Neural progenitor cell (in vitro differentiated cells): ENCODE data around the gene GGA3. TPM values are rescaled to one million over a fixed set of nuclear protein-coding genes. Genes with fewer than 3 reads are reported as not detected.

Experiments used
- DNase-seq: peaks from one replicate; pipeline ENCODE4 v3.0.0-alpha.2; 2016; ENCODE audit warnings: low spot score
- H2AFZ ChIP-seq: fragments of 200-600 bp; sonication (generic); replicated peaks from 2 replicates; pipeline ENCODE4 v1.6.1; 2016; ENCODE audit warnings: antibody characterized with exemption
- H3F3A ChIP-seq: fragments of 200-600 bp; sonication (generic); 2 replicates; pipeline ENCODE4 v1.6.1; 2016; ENCODE audit warnings: antibody characterized with exemption, low read depth
- H3K27ac ChIP-seq: fragments of 200-600 bp; sonication (generic); 2 replicates; pipeline ENCODE4 v1.5.1; 2016; ENCODE audit warnings: mild to moderate bottlenecking
- H3K27me3 ChIP-seq: fragments of 200-600 bp; sonication (generic); 2 replicates; pipeline ENCODE4 v1.6.1; 2016; ENCODE audit warnings: mild to moderate bottlenecking, moderate library complexity
- H3K36me3 ChIP-seq: fragments of 200-600 bp; sonication (generic); 2 replicates; pipeline ENCODE4 v1.5.1; 2016
- H3K4me1 ChIP-seq: fragments of 200-600 bp; sonication (generic); 2 replicates; pipeline ENCODE4 v1.6.1; 2016; ENCODE audit warnings: mixed run types
- H3K4me2 ChIP-seq: fragments of 200-600 bp; sonication (generic); 2 replicates; pipeline ENCODE4 v1.6.1; 2016
- H3K4me3 ChIP-seq: fragments of 200-600 bp; sonication (generic); 2 replicates; pipeline ENCODE4 v1.5.1; 2016
- H3K79me2 ChIP-seq: fragments of 200-600 bp; sonication (generic); 2 replicates; pipeline ENCODE4 v1.6.1; 2016; ENCODE audit warnings: low read depth
- H3K9ac ChIP-seq: fragments of 200-600 bp; sonication (generic); 2 replicates; pipeline ENCODE4 v1.6.1; 2016
- H3K9me3 ChIP-seq: fragments of 200-600 bp; sonication (generic); 2 replicates; pipeline ENCODE4 v1.5.1; 2016; ENCODE audit warnings: low read depth
- H4K20me1 ChIP-seq: fragments of 200-600 bp; sonication (generic); 2 replicates; pipeline ENCODE4 v1.6.1; 2016; ENCODE audit warnings: low read depth
- H3K27ac Mint-ChIP-seq: 3 replicates; pipeline ENCODE4 v1.8.0; 2021; ENCODE audit warnings: mixed read lengths
- H3K27me3 Mint-ChIP-seq: 2 replicates; pipeline ENCODE4 v1.8.0; 2022; ENCODE audit warnings: low read depth, mild to moderate bottlenecking, inconsistent platforms, moderate library complexity, mixed read lengths; ENCODE audit not compliant: insufficient read depth
- H3K36me3 Mint-ChIP-seq: 3 replicates; pipeline ENCODE4 v1.8.0; 2021; ENCODE audit warnings: mixed read lengths
- H3K4me1 Mint-ChIP-seq: 3 replicates; pipeline ENCODE4 v1.8.0; 2021; ENCODE audit warnings: mixed read lengths
- H3K4me3 Mint-ChIP-seq: 3 replicates; pipeline ENCODE4 v1.8.0; 2021; ENCODE audit warnings: mild to moderate bottlenecking, moderate library complexity, mixed read lengths
- H3K9me3 Mint-ChIP-seq: 3 replicates; pipeline ENCODE4 v1.8.0; 2020; ENCODE audit warnings: mixed read lengths
- CTCF ChIP-seq: fragments of 200-600 bp; sonication (generic); IDR thresholded peaks from 2 replicates; pipeline ENCODE4 v1.5.1; 2017; ENCODE audit warnings: antibody characterized with exemption, mild to moderate bottlenecking
- EZH2 ChIP-seq: fragments of 200-600 bp; sonication (generic); IDR thresholded peaks from 2 replicates; pipeline ENCODE4 v1.6.1; 2017; ENCODE audit warnings: antibody characterized with exemption, mild to moderate bottlenecking, moderate library complexity
- EZH2phosphoT487 ChIP-seq: fragments of 200-600 bp; sonication (generic); IDR thresholded peaks from 2 replicates; pipeline ENCODE4 v1.6.1; 2017; ENCODE audit warnings: antibody characterized with exemption
- total RNA-seq: library from RNA; depleted of rRNA; stranded (reverse); fragments of >200 nt; gene quantifications from 2 replicates; pipeline ENCODE4 v1.2.3, GENCODE V29; 2015; ENCODE audit warnings: low replicate concordance

The GGA3 gene
- total RNA-seq, 1 donor from 2014 or later = 28.0 TPM

- Histone ChIP-seq H3K36me3 (no peaks in the 10 kb centered on the region), H2AFZ (no peak overlapping the region), H3K4me2 (no peak overlapping the region), H3K79me2 (no peaks in the 10 kb centered on the region), H3K4me1 (no peaks in the 10 kb centered on the region), H3K27ac (no peak overlapping the region), H4K20me1 (no peaks in the 10 kb centered on the region), H3K27me3 (no peaks in the 10 kb centered on the region), H3K4me3 (no peak overlapping the region), H3F3A (no peaks in the 10 kb centered on the region), H3K9me3 (no peaks in the 10 kb centered on the region), H3K9ac (no peak overlapping the region)
- DNase-seq = no peak
- Mint-ChIP-seq H3K27me3 (no peaks in the 10 kb centered on the region), H3K4me3 (no peak overlapping the region), H3K4me1 (no peaks in the 10 kb centered on the region), H3K27ac (no peak overlapping the region), H3K9me3 (no peaks in the 10 kb centered on the region), H3K36me3 (peaks cover 31% of the 10 kb centered on the region)
- TF ChIP-seq CTCF = no peak
- no peak for TF ChIP-seq EZH2
- no peak for TF ChIP-seq EZH2phosphoT487
These were observed 36.4 kb downstream of the GGA3 start for GRCh38 chr17:75225016-75225415.

- no peak overlapping the region for H3K27ac ChIP-seq
- no peak overlapping the region for H3K4me3 Mint-ChIP-seq
- H3K27ac Mint-ChIP-seq = no peak overlapping the region
- H3K9me3 ChIP-seq = no peaks in the 10 kb centered on the region
- no peak overlapping the region for H2AFZ ChIP-seq
- no peak overlapping the region for H3K4me2 ChIP-seq
- H3K36me3 ChIP-seq = no peaks in the 10 kb centered on the region
- H3K9ac ChIP-seq = no peak overlapping the region
- H3K27me3 ChIP-seq = no peaks in the 10 kb centered on the region
- H3K9me3 Mint-ChIP-seq = no peaks in the 10 kb centered on the region
- H3K27me3 Mint-ChIP-seq = no peaks in the 10 kb centered on the region
- H3K79me2 ChIP-seq = no peaks in the 10 kb centered on the region
- H3K36me3 Mint-ChIP-seq = peaks cover 34% of the 10 kb centered on the region
- H3F3A ChIP-seq = no peaks in the 10 kb centered on the region
- H4K20me1 ChIP-seq = peaks cover 8% of the 10 kb centered on the region
- H3K4me1 Mint-ChIP-seq = peaks cover 11% of the 10 kb centered on the region
- no peak for DNase-seq
- TF ChIP-seq CTCF (no peak), EZH2phosphoT487 (no peak), EZH2 (no peak)
- H3K4me1 ChIP-seq = no peaks in the 10 kb centered on the region
- no peak overlapping the region for H3K4me3 ChIP-seq
These were observed 41.6 kb downstream of the GGA3 start for GRCh38 chr17:75219815-75220214.

GRCh38 chr17:75218131-75218530 is 43.3 kb downstream of the GGA3 start:
- peak overlapping the region; percentile 18 for H3K4me3 Mint-ChIP-seq
- no peaks in the 10 kb centered on the region for H3K4me1 ChIP-seq
- no peak for DNase-seq
- H3K27me3 ChIP-seq = no peaks in the 10 kb centered on the region
- H3K27ac ChIP-seq = no peak overlapping the region
- no peaks in the 10 kb centered on the region for H3K9me3 Mint-ChIP-seq
- no peak overlapping the region for H3K4me3 ChIP-seq
- peak overlapping the region; percentile 50 for H3K27ac Mint-ChIP-seq
- peaks cover 7% of the 10 kb centered on the region for H3K36me3 ChIP-seq
- no peaks in the 10 kb centered on the region for H3K9me3 ChIP-seq
- peaks cover 31% of the 10 kb centered on the region for H3K36me3 Mint-ChIP-seq
- H3K27me3 Mint-ChIP-seq = peaks cover 2% of the 10 kb centered on the region
- H3K4me1 Mint-ChIP-seq = peaks cover 11% of the 10 kb centered on the region
- no peak overlapping the region for H3K4me2 ChIP-seq
- TF ChIP-seq EZH2 (no peak), CTCF (no peak), EZH2phosphoT487 (no peak)
- H2AFZ ChIP-seq = no peak overlapping the region
- H3K9ac ChIP-seq = peak overlapping the region; percentile 22
- H3K79me2 ChIP-seq = no peaks in the 10 kb centered on the region
- H4K20me1 ChIP-seq = peaks cover 8% of the 10 kb centered on the region
- no peaks in the 10 kb centered on the region for H3F3A ChIP-seq
